GM23338 (cell line): Measurements from ENCODE around the gene ALDH1A1. TPM values are rescaled to one million over a fixed set of nuclear protein-coding genes. Genes with fewer than 3 reads are reported as not detected.
"Not testable (repeated sequence)": the region's sequence is repeated elsewhere in the genome, so short reads cannot be mapped to it uniquely, and the experiment has no call there.

Experiments used
- ATAC-seq: fragments of 200-7000 bp; cut with Tn5 transposase; 3 replicates; pipeline ENCODE4 v1.9.1; 2020
- DNase-seq: peaks from one replicate; pipeline ENCODE4 v3.0.0-alpha.2; 2015; ENCODE audit warnings: low spot score
- H2AFZ ChIP-seq: fragments of 200-600 bp; sonication (generic); 2 replicates; pipeline ENCODE4 v1.8.0; 2016; ENCODE audit warnings: antibody characterized with exemption, mild to moderate bottlenecking, moderate library complexity
- H3F3A ChIP-seq: fragments of 200-600 bp; sonication (generic); replicated peaks from 2 replicates; pipeline ENCODE4 v1.8.0; 2017; ENCODE audit warnings: antibody characterized with exemption, mixed run types, low read depth
- H3K27ac ChIP-seq: fragments of 200-600 bp; sonication (generic); 2 replicates; pipeline ENCODE4 v1.6.1; 2016; ENCODE audit warnings: low read depth
- H3K27me3 ChIP-seq: fragments of 200-600 bp; sonication (generic); 2 replicates; pipeline ENCODE4 v1.8.0; 2016; ENCODE audit warnings: mild to moderate bottlenecking, mixed run types, moderate library complexity; ENCODE audit not compliant: insufficient read depth
- H3K36me3 ChIP-seq: fragments of 200-600 bp; sonication (generic); 2 replicates; pipeline ENCODE4 v1.8.0; 2016; ENCODE audit warnings: mild to moderate bottlenecking; ENCODE audit not compliant: insufficient read depth
- H3K4me1 ChIP-seq: fragments of 200-600 bp; sonication (generic); 2 replicates; pipeline ENCODE4 v1.8.0; 2016; ENCODE audit warnings: mild to moderate bottlenecking, moderate library complexity; ENCODE audit not compliant: insufficient read depth
- H3K4me2 ChIP-seq: fragments of 200-600 bp; sonication (generic); 2 replicates; pipeline ENCODE4 v1.7.1; 2017; ENCODE audit warnings: mixed run types
- H3K4me3 ChIP-seq: fragments of 200-600 bp; sonication (generic); 2 replicates; pipeline ENCODE4 v1.6.1; 2016; ENCODE audit warnings: mixed run types
- H3K79me2 ChIP-seq: fragments of 200-600 bp; sonication (generic); replicated peaks from 2 replicates; pipeline ENCODE4 v1.8.0; 2017; ENCODE audit warnings: mild to moderate bottlenecking; ENCODE audit not compliant: insufficient read depth
- H3K9me2 ChIP-seq: fragments of 200-600 bp; sonication (generic); 2 replicates; pipeline ENCODE4 v1.8.0; 2017; ENCODE audit not compliant: insufficient read depth
- H4K20me1 ChIP-seq: fragments of 200-600 bp; sonication (generic); replicated peaks from 2 replicates; pipeline ENCODE4 v1.8.0; 2017; ENCODE audit warnings: mild to moderate bottlenecking; ENCODE audit not compliant: insufficient read depth
- H3K27ac Mint-ChIP-seq: 2 replicates; pipeline ENCODE4 v1.8.0; 2020; ENCODE audit warnings: inconsistent platforms, mild to moderate bottlenecking, moderate library complexity, mixed read lengths
- H3K27me3 Mint-ChIP-seq: 3 replicates; pipeline ENCODE4 v1.8.0; 2022; ENCODE audit warnings: low read depth, mild to moderate bottlenecking, moderate library complexity, mixed read lengths, inconsistent platforms; ENCODE audit not compliant: insufficient read depth, poor library complexity
- H3K36me3 Mint-ChIP-seq: 3 replicates; pipeline ENCODE4 v1.8.0; 2021; ENCODE audit warnings: low read depth, mild to moderate bottlenecking, inconsistent platforms, moderate library complexity, mixed read lengths
- H3K4me1 Mint-ChIP-seq: 3 replicates; pipeline ENCODE4 v1.8.0; 2020; ENCODE audit warnings: mild to moderate bottlenecking, inconsistent platforms, mixed read lengths
- H3K4me3 Mint-ChIP-seq: 3 replicates; pipeline ENCODE4 v1.8.0; 2021; ENCODE audit warnings: moderate library complexity, mild to moderate bottlenecking, inconsistent platforms, mixed read lengths
- H3K9me3 Mint-ChIP-seq: 3 replicates; pipeline ENCODE4 v1.8.0; 2020; ENCODE audit warnings: moderate library complexity, mild to moderate bottlenecking, inconsistent platforms, mixed read lengths
- CREB1 ChIP-seq: fragments of 250-450 bp; sonication (Bioruptor Pico); IDR thresholded peaks from 2 replicates; pipeline ENCODE4 v1.5.0; 2020; ENCODE audit warnings: low read depth, mild to moderate bottlenecking, moderate library complexity
- EZH2phosphoT487 ChIP-seq: fragments of 200-600 bp; sonication (generic); IDR thresholded peaks from one replicate; pipeline ENCODE4 v1.8.1; 2018; ENCODE audit warnings: antibody characterized with exemption; ENCODE audit not compliant: unreplicated experiment
- STAT1 ChIP-seq: IDR thresholded peaks from one replicate; pipeline ENCODE4 v1.6.1; 2016; ENCODE audit warnings: antibody characterized with exemption; ENCODE audit not compliant: unreplicated experiment
- ZNF114 ChIP-seq: fragments of 250-450 bp; sonication (Bioruptor Pico); IDR thresholded peaks from 2 replicates; pipeline ENCODE4 v1.5.0; 2020; ENCODE audit warnings: mild to moderate bottlenecking, moderate library complexity
- ZNF331 ChIP-seq: fragments of 250-450 bp; sonication (Bioruptor Pico); IDR thresholded peaks from 2 replicates; pipeline ENCODE4 v1.5.0; 2020; ENCODE audit warnings: low read depth, mild to moderate bottlenecking, moderate library complexity
- polyA plus RNA-seq: library from polyadenylated mRNA; unstranded; fragments of >200 nt; fragmentation: Nextera tagmentation; extraction: Ambion mirVana; gene quantifications from 2 replicates; pipeline ENCODE4 v1.2.1, GENCODE V29; 2016
- total RNA-seq: library from RNA; depleted of rRNA; stranded (reverse); fragments of >200 nt; shearing (Covaris generic); gene quantifications from 2 replicates; pipeline ENCODE4 v1.2.3, GENCODE V29; 2014
- TF ChIP-seq, protein P1 (sequence below): IDR thresholded peaks from one replicate; pipeline ENCODE4 v1.6.1; 2018; ENCODE audit warnings: antibody characterized with exemption; ENCODE audit not compliant: unreplicated experiment

The ALDH1A1 gene
- total and polyA plus RNA-seq, 2 experiments from 2014 or later, result 2.1 to 3.4 TPM

DNA sequence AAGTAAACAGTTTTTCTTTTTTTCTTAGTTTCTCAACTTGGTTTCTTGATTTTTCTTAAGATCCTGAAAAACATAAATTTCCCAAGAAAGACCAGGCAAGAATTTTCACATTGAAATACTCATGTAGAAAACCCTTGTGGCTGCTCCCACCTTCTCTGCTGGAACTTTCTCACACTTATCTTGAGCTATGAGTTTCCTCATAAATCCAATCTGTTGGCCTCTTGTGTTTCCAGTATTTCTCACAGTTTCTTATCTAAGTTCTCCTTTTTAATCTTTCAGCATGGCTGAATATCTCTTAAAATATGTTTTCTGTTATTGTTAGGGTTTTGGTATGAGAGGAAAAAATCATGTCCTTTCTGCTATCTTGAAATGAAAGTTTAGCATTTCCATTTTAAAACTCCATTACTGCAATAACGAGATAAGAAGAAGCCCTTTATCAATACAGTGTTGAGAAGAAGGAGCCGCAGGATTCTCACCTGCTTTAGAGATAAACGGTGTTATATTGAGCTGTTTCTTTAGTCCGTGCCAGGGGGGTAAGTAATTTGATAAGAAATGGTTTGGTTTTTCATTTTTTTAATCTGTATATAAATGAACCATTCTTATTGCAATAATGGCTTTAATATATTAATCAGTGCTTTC, 89.3 kb downstream of the ALDH1A1 start:
- TF ChIP-seq STAT1 (no peak), EZH2phosphoT487 (no peak), CREB1 (CRISPR knock-in tag) (no peak)
- TF ChIP-seq, protein P1, sequence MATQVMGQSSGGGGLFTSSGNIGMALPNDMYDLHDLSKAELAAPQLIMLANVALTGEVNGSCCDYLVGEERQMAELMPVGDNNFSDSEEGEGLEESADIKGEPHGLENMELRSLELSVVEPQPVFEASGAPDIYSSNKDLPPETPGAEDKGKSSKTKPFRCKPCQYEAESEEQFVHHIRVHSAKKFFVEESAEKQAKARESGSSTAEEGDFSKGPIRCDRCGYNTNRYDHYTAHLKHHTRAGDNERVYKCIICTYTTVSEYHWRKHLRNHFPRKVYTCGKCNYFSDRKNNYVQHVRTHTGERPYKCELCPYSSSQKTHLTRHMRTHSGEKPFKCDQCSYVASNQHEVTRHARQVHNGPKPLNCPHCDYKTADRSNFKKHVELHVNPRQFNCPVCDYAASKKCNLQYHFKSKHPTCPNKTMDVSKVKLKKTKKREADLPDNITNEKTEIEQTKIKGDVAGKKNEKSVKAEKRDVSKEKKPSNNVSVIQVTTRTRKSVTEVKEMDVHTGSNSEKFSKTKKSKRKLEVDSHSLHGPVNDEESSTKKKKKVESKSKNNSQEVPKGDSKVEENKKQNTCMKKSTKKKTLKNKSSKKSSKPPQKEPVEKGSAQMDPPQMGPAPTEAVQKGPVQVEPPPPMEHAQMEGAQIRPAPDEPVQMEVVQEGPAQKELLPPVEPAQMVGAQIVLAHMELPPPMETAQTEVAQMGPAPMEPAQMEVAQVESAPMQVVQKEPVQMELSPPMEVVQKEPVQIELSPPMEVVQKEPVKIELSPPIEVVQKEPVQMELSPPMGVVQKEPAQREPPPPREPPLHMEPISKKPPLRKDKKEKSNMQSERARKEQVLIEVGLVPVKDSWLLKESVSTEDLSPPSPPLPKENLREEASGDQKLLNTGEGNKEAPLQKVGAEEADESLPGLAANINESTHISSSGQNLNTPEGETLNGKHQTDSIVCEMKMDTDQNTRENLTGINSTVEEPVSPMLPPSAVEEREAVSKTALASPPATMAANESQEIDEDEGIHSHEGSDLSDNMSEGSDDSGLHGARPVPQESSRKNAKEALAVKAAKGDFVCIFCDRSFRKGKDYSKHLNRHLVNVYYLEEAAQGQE, result no peak
- H3K9me2 ChIP-seq, result no peaks in the 10 kb centered on the region
- no peak overlapping the region for H3K4me3 ChIP-seq
- H4K20me1 ChIP-seq, result no peaks in the 10 kb centered on the region
- no peak overlapping the region for H2AFZ ChIP-seq
- Mint-ChIP-seq H3K9me3 (peaks cover 2% of the 10 kb centered on the region; the same call in 1 of the 3 replicates), H3K4me1 (no peaks in the 10 kb centered on the region), H3K27me3 (no peaks in the 10 kb centered on the region), H3K27ac (no peak overlapping the region), H3K4me3 (no peak overlapping the region), H3K36me3 (no peaks in the 10 kb centered on the region)
- no peak for DNase-seq
- H3K79me2 ChIP-seq, result no peaks in the 10 kb centered on the region
- no peaks in the 10 kb centered on the region for H3K4me1 ChIP-seq
- no peaks in the 10 kb centered on the region for H3K27me3 ChIP-seq
- no peaks in the 10 kb centered on the region for H3F3A ChIP-seq
- no peak for ATAC-seq
- no peak overlapping the region for H3K4me2 ChIP-seq
- no peak overlapping the region for H3K27ac ChIP-seq
- H3K36me3 ChIP-seq, result no peaks in the 10 kb centered on the region

DNA sequence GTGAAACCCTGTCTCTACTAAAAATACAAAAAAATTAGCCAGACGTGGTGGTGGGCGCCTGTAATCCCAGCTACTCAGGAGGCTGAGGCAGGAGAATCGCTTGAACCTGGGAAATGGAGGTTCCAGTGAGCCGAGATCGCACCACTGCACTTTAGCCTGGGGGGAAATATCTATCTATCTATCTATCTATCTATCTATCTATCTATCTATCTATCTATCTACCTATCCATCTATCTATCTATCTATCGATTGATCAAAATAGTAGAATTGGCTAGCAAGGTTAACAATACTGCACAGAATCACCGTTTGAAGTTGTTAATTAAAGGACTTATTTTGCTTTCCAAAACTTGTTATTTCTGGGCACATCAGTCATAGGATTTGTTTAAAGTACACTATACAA, 90.1 kb downstream of the ALDH1A1 start:
- not testable (repeated sequence) for H2AFZ ChIP-seq, H3K27me3 ChIP-seq, H3K4me1 Mint-ChIP-seq, H3K27me3 Mint-ChIP-seq, H4K20me1 ChIP-seq, H3K4me1 ChIP-seq, H3K36me3 ChIP-seq, H3K4me3 ChIP-seq, H3F3A ChIP-seq, H3K27ac ChIP-seq, H3K36me3 Mint-ChIP-seq, H3K79me2 ChIP-seq, ATAC-seq, H3K4me3 Mint-ChIP-seq, H3K9me3 Mint-ChIP-seq, H3K4me2 ChIP-seq, H3K27ac Mint-ChIP-seq, H3K9me2 ChIP-seq, DNase-seq

DNA sequence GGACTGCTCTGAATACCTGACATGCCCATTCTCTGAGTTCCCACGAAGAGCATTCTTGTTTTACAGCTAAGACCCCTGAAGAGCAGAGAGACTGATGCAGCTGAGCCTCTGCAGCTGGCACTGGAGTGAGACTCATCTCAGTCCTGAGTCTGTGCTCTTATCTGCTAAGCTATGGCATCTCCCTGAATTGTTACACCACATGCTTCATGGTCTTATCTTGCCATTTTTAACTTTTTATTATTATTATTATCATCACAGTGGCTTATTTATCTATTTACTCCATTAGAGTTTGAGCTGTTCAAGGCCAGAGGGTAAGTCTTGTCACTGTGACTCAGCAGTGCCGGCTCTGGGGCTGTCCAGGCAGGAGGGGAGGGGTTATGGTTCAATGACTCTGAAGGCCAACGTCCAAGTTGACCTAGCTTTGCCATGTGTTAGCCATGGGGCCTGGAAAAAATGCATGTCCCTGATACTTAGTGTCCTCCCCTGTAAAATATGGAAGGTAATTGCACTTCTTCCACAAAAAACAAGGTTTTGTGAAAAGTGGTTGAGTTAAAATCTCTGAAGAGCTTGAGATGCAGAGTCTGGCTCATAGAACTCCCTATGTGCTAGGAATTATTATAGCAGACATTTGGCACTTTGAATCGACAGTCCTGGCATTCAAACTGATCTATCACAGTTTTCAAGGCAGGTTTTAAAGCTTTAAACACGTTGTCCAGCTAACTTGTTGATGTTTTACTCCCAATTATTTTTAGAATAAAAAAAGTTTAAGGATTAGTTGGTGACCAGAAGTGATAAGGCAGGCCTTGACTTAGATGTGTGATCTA, 94.6 kb downstream of the ALDH1A1 start:
- H3K4me1 Mint-ChIP-seq, result peaks cover 18% of the 10 kb centered on the region
- H3K27me3 Mint-ChIP-seq, result peaks cover 2% of the 10 kb centered on the region
- ATAC-seq (no peak; the same call in 2 of the 3 replicates), DNase-seq (no peak)
- H3K79me2 ChIP-seq, result no peaks in the 10 kb centered on the region
- no peak overlapping the region for H3K27ac Mint-ChIP-seq
- no peaks in the 10 kb centered on the region for H3K9me3 Mint-ChIP-seq
- H3F3A ChIP-seq, result no peaks in the 10 kb centered on the region
- no peak overlapping the region for H3K4me3 Mint-ChIP-seq
- peak overlapping the region; percentile 69 for H2AFZ ChIP-seq
- no peak overlapping the region for H3K4me2 ChIP-seq
- H3K9me2 ChIP-seq, result no peaks in the 10 kb centered on the region
- H3K4me1 ChIP-seq, result no peaks in the 10 kb centered on the region
- H3K36me3 Mint-ChIP-seq, result no peaks in the 10 kb centered on the region
- H3K4me3 ChIP-seq, result no peak overlapping the region
- no peaks in the 10 kb centered on the region for H3K27me3 ChIP-seq
- no peaks in the 10 kb centered on the region for H4K20me1 ChIP-seq
- H3K36me3 ChIP-seq, result no peaks in the 10 kb centered on the region
- no peak overlapping the region for H3K27ac ChIP-seq
- no peak for TF ChIP-seq ZNF114 (CRISPR knock-in tag)
- TF ChIP-seq ZNF331 (CRISPR knock-in tag), result no peak
- TF ChIP-seq CREB1 (CRISPR knock-in tag), result no peak
